ENCODE measurements around the gene UBE2E2.

DNA sequence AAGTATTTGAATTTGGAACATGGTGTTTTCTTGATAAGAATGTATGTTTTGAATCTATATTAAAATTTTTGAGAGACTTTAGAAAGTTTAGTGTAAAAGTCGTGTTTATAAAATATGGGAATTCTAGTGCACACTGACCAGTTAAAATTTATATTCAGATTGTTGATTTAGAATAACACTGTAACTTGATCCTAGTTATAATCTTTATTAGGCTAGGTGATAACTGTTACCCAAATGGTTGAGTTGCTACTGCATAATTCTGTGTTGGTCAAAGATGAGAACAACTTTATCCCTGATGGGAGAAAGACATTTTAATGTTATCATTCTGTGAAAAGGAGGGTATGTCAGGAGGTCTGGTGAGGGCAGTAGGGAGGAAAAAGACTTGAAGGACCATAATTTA is 249.3 kb downstream of the UBE2E2 start:
- TF ChIP-seq, protein P1, sequence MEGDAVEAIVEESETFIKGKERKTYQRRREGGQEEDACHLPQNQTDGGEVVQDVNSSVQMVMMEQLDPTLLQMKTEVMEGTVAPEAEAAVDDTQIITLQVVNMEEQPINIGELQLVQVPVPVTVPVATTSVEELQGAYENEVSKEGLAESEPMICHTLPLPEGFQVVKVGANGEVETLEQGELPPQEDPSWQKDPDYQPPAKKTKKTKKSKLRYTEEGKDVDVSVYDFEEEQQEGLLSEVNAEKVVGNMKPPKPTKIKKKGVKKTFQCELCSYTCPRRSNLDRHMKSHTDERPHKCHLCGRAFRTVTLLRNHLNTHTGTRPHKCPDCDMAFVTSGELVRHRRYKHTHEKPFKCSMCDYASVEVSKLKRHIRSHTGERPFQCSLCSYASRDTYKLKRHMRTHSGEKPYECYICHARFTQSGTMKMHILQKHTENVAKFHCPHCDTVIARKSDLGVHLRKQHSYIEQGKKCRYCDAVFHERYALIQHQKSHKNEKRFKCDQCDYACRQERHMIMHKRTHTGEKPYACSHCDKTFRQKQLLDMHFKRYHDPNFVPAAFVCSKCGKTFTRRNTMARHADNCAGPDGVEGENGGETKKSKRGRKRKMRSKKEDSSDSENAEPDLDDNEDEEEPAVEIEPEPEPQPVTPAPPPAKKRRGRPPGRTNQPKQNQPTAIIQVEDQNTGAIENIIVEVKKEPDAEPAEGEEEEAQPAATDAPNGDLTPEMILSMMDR (conservative IDR thresholded peaks at IDR 0.05; ENCODE audit: low read length): no peak
- no peak for TF ChIP-seq EZH2phosphoT487 (IDR thresholded peaks at IDR 0.05; ENCODE audit: borderline replicate concordance, low read depth, low read length)

Measured in OCI-LY7 (cell line).